Testis (tissue), 2 donors: Measurements from ENCODE around the gene MESD.

Source experiments
- CTCF ChIP-seq, 3 experiments: fragments of 450-650 bp in 2 of 3; fragments of 200-600 bp in 1 of 3; sonication (generic) in 1 of 3; IDR thresholded peaks; one replicate each; pipeline ENCODE4 v1.5.1; 2016 to 2019; ENCODE audit warnings: antibody characterized with exemption in 3 of 3, mild to moderate bottlenecking in 2 of 3, moderate library complexity in 1 of 3
- POLR2A ChIP-seq: fragments of 450-650 bp; IDR thresholded peaks from one replicate; pipeline ENCODE4 v1.6.1; 2017; ENCODE audit warnings: antibody characterized with exemption, mild to moderate bottlenecking, moderate library complexity

DNA sequence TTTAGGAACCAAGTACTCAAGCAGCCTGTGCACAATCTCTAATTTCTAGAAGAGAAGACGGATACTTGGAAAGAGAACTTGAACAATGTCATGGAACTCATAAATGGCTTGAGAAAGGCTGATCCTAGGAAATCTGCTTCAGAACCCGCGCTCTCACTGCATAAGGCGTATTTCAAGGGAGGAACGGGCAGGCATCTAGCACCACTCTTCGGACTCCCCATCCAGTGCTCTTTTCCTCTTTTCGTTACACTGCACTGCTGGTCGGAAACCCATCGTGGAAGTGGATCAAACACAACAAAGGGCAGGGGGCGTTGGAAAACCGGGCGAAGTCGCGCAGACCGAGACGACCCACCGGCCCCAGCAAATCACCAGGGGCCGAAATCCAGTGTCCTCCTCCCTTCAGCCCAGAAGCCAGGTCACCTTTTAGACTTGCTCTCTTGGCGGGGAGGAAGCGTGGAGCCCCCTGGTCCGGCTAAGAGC is 10.6 kb upstream of the MESD start:
- no peak for TF ChIP-seq CTCF (IDR thresholded peaks at IDR 0.05)
- no peak for TF ChIP-seq POLR2A
